ENCODE results near the gene PPM1E.
"Not testable (repeated sequence)": the region's sequence is repeated elsewhere in the genome, so short reads cannot be mapped to it uniquely, and the experiment has no call there.

PPM1E gene

DNA sequence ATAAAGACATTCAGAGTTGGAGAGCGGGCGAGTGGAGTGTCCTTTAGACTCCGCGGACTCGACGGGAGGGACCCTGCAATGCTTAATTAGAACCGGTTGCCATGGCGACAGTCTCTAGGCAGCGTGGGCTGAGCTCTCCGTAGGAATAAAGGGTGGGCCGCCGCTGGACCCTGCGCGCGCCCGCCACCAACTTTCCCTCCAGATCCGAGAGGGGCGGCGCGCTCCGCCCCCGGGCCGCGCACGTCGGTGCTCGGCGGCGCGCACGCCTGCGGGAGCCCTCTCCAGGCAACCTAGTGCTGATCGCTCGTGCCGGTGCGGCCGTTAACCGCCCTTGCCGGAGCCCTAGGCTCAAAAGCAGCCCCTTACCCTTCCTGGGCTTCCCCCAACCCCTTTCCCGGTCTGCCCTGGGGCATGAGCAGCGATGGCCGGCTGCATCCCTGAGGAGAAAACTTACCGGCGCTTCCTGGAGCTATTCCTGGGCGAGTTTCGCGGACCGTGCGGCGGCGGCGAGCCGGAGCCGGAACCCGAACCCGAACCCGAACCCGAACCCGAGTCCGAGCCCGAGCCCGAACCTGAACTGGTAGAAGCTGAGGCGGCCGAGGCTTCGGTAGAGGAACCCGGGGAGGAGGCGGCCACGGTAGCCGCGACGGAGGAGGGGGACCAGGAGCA is at the start of gene PPM1E:
TSS of gene PPM1E (plus strand) at position 278 of the 669 bp plus-strand sequence.
- DNase-seq: peak; percentile 67

DNA sequence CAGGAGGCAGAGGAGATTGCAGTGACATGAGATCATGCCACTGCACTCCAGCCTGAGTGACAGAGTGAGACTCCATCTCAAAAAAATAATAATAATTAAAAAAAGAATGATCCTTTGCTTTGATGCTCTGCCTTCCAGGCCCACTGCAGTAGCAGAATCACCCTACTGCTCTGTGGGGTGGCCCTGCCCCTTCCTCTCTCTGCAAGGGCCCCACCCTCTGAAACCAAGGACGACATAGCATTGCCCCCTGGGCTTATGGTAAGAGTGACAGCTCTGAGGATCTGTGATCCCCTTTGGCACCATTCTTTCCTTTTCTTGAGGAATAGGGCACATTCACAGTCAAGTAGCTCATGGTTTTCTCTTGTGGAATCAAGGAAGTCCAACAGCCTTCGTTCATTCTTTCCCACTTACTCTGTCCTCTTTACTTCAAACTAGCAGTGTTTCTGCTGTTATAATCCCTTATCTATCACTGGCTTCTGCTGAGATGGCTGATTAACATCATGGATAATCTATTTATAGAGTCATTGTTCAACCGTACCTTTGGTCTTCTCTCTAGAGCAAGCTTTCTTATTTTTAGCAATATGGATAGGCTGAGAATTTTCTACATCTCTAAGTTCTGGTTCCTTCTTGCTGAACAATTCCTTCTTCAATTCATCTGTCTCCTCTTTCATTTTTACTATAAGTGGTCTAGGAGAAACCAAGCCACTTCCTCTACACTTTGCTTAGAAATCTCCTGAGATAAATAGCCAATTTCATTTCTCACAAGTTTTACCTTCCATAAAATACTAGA is 49.1 kb upstream of the PPM1E start:
- DNase-seq: peak; percentile 21

DNA sequence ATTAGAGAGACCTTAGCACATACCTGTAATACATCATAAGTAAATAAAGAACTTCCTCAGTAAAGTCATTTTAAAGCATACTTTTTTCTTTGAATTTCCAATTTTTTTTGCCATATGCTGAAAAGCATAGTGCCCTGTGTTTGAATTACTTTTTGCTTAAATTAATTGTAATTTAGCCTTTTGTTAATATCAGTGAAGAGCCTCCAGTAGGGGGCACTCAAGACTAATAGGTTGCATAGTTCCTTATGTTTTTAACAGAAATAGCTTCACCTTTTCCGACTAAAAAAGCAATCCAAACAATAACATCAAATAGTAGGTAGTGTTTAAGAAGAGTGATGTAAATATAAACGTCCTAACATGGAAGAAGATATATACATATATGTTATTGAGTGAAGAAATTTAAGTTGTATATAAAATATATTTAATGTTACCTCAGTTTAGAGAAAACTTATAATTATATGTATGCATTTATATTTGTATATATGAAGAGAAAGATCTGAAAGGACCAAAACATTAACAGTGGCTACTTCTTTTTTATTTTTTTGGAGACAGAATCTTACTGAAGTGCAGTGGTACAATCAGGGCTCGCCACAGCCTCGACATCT is 44.6 kb upstream of the PPM1E start:
- peak; percentile 92 for DNase-seq

DNA sequence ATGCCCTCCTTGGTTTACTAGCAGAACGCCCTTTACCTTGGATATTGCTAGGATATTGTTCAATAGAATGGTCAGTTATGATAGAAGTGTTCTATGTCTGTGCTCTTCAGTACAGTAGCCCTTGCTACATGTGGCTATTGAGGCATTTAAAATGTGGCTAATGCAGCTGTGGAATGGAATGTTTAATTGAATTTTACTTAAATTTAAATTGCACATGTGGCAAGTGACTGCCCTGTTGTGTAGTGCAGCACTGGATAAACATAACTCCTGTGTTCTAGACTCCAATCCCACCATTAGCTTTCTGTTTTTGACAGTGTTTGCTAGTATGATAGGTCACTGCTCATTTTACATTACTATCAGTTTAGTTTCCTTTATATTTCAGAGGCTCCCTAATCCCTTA is 33.4 kb upstream of the PPM1E start:
- no peak for DNase-seq

DNA sequence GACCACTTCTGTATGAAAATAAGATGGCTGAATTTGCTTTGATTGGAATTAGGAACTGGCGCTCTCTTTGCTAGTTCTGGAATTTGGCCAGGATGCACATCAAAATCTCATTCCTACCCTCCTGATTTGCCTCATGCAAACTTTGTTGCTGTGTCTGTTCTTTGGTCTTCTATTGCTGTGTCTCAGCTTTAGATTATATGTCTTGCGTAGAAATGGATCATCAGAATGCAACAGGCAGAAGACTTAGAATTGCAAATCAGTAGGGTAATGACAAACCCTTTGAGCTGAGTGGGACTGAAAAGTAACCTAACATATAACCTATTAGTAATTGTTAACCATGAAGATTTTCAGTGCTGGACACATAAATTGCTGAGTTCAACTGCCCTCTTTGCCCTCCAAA is 33.0 kb upstream of the PPM1E start:
- no peak for DNase-seq

DNA sequence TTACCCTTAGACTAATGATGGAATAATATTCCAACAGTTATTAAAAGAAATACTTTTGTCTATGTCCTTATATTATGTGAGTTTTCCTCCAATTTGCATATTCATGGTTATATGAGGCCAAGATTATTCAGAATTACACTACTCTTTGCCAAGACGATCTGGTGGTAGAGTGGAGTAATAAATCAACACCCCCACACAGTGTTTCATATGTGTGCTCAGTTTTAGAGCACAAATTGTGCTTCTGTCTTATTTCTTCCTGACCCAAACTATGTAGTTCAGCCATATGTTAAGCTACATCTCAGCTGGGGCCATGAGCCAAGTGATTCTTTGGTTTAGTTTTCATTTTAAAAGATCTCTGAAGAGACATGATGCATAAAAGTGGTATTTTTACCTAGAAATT is 26.9 kb upstream of the PPM1E start:
- no peak for DNase-seq

DNA sequence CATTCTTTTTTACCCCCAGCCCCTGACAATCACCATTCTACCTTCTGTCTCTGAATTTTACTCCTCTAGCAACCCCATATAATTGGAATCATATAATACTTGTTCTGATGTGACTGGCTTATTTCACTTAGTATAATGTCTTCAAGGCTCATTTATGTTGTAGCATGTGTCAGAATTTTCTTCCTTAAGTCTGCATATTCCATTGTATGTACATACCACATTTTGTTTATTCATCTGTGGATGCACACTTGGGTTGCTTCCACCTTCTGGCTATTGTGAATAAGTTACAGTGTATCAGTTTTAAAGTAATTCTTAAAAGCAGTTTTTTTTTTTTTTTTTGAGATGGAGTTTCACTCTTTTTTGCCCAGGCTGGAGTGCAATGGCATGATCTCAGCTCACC is 24.7 kb upstream of the PPM1E start:
- no peak for DNase-seq

DNA sequence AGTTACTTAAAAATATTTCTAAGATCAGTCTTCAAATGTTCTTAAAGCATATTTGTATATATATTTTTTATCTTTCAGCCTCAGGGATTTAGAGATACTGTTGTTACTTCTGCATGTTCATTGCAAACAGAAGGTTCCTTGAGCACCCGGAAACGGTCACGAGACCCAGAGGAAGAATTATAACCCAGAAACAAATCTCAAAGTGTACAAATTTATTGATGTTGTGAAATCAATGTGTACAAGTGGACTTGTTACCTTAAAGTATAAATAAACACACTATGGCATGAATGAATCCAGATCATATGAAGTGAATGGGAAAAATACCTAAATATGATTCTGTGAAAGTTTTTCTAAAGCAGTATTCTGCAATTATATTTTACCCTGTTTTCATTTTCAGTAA is 21.6 kb upstream of the PPM1E start:
- DNase-seq: no peak

DNA sequence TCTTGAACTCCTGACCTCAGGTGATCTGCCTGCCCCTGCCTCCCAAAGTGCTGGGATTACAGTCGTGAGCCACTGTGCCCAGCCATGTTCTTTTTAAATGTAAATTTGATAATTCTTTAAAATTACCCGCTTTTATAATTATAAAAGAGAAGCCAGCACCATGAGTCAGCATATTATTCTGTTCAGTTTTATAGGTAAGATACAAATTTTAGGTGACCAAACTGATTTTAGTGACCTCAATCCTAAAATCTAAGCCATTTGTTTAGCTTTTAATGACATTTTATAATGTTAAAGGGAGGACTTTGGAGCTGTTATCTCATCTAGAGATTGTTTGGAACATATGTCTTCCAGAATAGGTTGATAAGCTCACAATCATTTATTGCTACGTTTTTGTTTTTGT is 20.8 kb upstream of the PPM1E start:
- no peak for DNase-seq

DNA sequence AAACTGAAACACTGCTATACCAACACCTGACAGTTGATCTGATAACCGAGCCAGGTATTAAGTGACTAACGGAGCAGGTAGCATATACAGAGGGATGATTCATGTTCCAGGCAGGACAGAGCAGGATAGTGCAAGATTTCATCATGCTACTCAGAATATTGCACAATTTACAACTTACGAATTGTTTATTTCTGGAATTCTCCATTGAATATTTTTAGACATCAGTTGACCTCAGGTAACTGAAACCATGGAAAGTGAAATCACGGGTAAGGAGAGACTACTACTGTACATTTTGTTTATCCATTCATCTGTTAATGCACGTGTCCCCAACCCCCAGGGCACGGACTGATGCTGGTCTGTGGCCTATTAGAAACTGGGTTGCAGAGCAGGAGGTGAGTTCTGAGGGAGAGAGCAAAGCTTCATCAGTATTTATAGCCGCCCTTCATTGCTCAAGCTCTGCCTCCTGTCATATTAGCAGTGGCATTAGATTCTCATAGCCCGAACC is 14.5 kb upstream of the PPM1E start:
- DNase-seq: no peak

DNA sequence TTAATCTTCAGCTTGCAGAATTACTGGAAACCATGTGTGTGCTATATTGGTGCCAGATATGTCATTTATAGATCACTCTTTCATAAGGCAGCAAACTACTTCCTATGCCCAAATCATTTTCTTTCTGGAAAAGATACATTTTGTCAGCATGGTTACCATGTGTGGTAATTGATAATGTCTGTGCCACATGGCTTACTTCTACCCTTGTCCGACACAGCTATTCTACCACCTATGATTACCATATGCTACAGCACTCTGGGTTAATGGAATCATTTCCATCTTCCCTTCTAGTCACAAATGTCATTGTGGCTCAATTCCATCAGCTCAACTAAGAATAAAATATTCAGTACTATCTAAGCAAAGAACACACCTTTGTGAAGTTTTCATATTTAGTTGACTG is 8.0 kb upstream of the PPM1E start:
- no peak for DNase-seq

DNA sequence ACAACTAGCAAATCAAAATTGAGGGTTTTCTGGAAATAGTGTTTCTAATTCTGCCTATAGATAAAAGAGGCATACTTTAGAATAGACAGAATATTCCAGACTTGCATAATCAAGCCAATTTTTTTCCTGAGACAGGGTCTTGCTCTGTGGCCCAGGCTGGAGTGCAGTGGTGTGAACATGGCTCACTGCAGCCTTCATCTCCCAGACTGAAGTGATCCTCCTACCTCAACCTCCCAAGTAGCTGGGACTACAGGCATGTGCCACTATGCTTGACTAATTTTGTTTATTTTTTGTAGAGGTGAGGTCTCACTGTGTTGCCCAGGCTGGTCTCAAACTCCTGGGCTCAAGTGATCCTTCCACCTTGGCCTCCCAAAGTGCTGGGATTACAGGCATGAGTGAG is 6.0 kb upstream of the PPM1E start:
- DNase-seq: not testable (repeated sequence)

DNA sequence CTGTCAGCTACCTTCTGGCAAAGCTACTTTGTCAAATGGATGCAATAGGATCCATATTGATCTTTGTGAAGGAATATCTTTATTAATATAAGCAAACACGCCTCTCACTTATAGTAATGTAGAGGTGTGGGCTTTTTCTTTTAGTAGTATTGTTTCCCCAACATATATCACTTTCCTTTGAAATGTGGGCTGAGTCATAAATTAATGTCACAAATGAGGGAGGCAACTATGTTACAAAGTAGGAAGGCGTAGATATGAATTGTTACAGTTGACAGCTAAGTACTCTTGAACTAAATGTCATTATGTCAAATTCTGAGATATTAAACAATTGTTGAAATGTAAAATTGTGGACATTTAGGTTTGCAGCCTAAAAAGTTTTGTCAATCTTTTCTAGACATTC is 2.6 kb upstream of the PPM1E start:
- no peak for DNase-seq

DNA sequence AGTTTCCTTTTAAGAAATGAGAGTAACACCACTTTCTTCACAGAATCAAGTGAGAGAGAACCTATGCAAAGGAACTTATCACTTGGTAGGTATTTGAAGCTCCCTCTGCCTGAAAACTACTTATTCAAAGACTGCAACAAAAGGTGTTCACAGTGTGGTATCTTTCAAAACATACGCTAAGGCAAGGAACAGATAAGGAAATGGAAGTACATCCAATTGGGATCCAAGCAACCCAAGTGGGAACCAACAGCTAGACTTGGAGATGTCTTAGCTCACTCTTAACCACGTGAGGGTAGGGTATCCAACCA is 431 bp upstream of the PPM1E start:
- no peak for DNase-seq

DNA sequence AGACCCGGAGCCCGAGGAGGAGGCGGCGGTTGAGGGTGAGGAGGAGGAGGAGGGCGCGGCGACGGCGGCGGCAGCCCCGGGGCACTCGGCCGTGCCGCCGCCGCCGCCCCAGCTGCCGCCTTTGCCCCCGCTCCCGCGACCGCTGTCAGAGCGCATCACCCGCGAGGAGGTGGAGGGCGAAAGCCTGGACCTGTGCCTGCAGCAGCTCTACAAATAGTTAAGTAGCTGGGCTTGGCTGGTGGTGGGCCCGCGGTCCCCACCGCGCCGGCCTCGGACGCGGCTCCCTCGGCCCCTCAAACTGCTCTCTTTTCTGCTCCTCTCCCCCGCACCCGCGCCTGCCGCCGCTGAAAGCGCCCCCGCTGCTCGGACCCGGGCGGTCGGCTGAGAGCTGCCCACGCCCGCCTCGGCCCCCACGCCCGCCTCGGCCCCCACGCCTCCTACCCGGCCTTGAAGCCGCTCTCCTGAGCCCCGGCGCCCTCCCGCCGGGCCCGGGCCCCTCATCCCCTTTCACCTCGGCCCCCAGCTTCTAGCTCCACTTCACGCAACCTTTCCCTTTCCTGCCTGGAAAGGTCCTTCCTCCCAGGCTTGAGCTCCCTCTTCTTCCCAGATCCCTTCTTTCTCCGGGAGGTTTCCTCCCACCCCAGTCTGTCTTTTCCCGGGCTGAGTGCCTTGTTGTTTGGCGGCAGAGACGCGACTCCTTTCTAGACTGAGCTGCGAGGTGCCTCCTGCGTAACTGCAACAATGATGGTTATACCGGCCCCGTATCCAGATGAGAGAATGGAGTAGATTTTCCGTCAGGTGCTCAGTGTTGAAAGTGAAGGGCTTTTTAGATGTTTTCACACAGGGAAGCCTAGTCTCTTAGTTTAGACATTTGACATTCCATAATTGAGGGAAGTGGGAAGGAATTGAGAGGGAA is 850 bp downstream of the PPM1E start:
- peak; percentile 15 for DNase-seq

DNA sequence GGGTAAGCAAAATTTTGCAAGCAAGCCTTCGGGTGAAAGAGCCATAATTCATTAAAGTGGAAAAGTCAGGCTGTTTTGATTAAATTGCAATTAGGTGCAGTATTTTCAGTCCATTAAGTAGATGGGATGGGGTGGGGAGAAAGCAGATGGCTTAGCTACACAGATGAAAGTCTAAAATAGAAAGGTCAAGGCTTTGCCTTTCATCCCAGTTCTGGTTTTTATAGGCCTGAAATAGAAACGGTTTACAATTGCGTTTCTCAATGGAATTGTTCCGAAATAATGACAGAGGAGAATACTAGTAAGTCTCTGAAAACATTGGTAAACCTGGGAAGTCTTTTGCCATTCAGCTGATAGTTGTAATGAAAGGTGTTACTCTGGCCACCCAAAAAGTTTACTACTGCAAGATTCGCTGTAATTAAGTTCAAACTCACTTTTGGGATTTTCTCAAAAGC is 1.5 kb downstream of the PPM1E start:
- DNase-seq: no peak

DNA sequence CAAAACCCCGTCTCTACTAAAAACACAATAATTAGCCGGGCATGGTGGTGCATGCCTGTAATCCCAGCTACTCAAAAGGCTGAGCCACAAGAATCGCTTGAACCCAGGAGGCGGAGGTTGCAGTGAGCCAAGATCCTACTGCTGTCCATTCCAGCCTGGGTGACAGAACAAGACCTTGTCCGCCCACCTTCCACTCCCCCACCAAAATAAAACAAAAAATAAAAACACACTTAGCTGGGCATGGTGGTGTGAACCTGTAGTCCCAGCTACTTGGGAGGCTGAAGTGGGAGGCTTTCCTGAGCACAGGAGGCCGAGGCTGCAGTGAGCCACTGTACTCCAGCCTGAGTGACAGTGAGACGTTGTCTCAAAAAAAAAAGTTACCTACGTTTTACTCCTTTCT is 3.2 kb downstream of the PPM1E start:
- no peak for DNase-seq

DNA sequence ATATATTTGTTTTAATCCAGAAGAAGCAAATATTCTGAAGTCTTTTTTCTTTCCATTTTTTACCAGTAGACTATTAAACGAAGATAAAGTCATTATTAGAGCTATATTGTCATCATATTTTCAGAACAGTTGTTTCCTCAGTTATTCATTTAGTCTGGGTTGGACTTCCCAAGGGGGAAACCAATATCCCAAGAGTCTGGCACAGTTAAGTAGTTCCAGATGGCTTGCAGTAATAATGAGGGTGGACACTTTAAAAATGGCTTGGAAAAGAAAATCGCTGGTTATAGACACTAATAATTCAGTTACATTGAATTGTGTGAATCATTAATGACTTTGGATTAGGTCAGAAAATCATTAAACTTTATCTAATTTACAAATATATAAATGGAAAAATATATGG is 3.9 kb downstream of the PPM1E start:
- DNase-seq: no peak

DNA sequence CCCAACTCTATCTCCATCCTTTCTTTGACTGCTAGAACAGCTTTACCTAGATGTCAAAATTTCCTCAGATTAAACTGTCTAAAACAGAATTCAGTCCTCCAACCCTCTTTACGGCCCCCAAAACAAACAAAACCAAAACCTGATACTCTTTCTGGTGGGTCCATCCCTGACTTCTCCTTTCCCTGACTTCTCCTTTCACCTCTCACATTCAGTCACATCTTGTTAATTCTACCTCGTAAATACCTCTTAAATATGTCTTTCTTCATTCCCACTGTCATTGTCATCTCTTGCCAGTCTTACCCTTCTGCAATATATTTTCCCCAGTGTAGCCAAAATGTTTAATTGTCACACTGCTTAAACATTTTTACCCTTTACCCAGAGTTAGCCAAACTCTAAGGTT is 4.6 kb downstream of the PPM1E start:
- no peak for DNase-seq

DNA sequence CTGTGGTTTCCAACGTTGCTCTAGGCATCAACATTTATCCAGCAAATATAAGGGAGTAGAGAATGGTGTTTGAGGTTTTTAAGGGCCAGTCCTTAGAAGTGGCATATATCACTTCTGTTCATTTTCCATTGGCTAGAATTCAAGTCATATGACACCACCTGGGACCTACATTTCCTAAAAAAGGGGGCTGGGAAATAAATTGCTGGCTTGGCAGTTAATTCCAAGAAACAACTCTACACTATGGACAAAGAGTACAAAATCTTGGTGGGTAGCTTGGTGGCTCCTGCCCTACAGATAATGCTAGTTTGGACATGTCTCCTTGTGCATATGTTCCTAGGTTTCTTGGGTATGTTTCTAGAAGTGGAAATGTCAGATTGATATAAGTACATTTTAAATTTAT is 7.6 kb downstream of the PPM1E start:
- DNase-seq: no peak

DNA sequence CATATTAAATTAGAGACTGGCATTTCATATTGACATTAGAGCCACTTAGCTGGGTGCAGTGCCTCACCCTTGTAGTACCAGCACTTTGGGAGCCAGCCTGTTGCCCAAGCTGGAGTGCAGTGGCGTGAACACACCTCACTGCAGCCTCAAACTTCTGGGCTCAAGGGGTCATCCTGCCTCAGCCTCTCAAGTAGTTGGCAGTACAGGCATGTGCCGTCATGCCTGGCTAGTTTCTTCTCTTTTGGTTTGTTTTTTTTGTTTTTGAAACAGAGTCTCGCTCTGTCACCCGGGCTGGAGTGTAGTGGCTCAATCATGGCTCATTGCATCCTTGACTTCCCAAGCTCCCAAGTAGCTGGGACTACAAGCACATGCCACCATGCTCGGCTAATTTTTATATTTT is 8.7 kb downstream of the PPM1E start:
- DNase-seq: no peak

DNA sequence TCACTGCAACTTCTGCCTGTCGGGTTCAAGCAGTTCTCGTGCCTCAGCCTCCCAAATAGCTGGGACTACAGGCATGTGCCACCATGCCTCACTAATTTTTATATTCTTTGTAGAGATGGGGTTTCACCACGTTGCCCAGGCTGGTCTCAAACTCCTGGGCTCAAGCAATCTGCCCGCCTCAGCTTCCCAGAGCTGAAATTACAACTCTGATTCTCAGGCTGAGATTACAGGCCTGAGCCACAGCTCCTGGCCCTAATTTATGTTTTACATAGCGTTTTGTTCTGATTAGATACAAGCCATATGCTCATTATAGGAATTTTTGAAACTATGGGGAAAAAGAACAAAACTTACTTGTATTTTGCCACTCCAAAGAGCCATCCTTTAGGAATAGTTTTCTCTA is 22.8 kb downstream of the PPM1E start:
- not testable (repeated sequence) for DNase-seq

DNA sequence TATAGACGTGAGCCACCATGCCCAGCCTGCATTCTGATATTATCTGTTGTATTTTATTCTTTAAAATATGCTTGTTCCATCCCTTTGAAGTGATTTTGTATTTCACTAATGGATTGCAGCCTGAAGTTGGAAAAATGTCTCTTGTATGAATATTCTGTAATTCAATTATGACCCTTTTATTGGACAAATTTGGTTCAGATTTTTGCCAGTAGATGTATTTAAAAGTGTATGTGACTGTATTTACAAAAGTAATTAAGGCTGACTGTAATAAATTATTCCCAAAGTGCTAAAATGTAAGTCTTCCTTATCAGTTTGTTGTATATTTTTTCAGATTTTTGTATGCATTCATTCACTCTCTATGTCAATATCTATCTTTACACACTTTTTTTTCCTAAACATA is 23.8 kb downstream of the PPM1E start:
- DNase-seq: no peak

All from hematopoietic multipotent progenitor cell treated with erythropoietin and hydrocortisone succinate and interleukin-3 and kit ligand, for 6 days (in vitro differentiated cells).